NCI-H524 (cell line): Measurements from ENCODE around the gene MKS1.
A peak's percentile ranks its signal among the peaks of the same experiment; 100 is the strongest.

Experiments used
- DNase-seq, 2 experiments: peaks; one replicate each; lab custom pipeline; 2025; lab: John Stamatoyannopoulos, UW

MKS1 gene

GRCh38 chr17:58244963-58245362 is 25.9 kb upstream of the MKS1 start:
- DNase-seq = no peak

GRCh38 chr17:58242171-58242784 is 23.2 kb upstream of the MKS1 start:
- DNase-seq = peak; percentile 25 to 67

GRCh38 chr17:58239987-58240386 is 20.9 kb upstream of the MKS1 start:
- DNase-seq = no peak

GRCh38 chr17:58238147-58238634 is 19.1 kb upstream of the MKS1 start, which contains the start of gene LPO:
TSS of gene LPO (plus strand) at chr17:58238584. CDS start at chr17:58242980, 4,396 bp downstream.
- DNase-seq = no peak

GRCh38 chr17:58236394-58236793 is 17.3 kb upstream of the MKS1 start:
- DNase-seq = no peak

- DNase-seq = no peak
Measured at GRCh38 chr17:58235821-58236220, 16.8 kb upstream of the MKS1 start.

GRCh38 chr17:58234512-58234911 is 15.5 kb upstream of the MKS1 start:
- DNase-seq = no peak

GRCh38 chr17:58233543-58233942 is 14.5 kb upstream of the MKS1 start:
- DNase-seq = no peak

GRCh38 chr17:58232707-58233156 is 13.7 kb upstream of the MKS1 start:
- no peak for DNase-seq

GRCh38 chr17:58231641-58232040 is 12.6 kb upstream of the MKS1 start:
- no peak for DNase-seq

- no peak for DNase-seq
Measured at GRCh38 chr17:58229881-58230280, 10.8 kb upstream of the MKS1 start.

- DNase-seq = no peak
Measured at GRCh38 chr17:58229384-58229783, 10.3 kb upstream of the MKS1 start.

- DNase-seq = no peak
Measured at GRCh38 chr17:58228679-58229078, 9.6 kb upstream of the MKS1 start.

GRCh38 chr17:58227733-58228132 is 8.7 kb upstream of the MKS1 start:
- no peak for DNase-seq

GRCh38 chr17:58224315-58224714 is 5.3 kb upstream of the MKS1 start:
- no peak for DNase-seq

- peak in 1 of 2 experiments; percentile 6 for DNase-seq
Measured at GRCh38 chr17:58219789-58220183, 731 bp upstream of the MKS1 start.

- DNase-seq = no peak
Measured at GRCh38 chr17:58217766-58218165, 1.3 kb downstream of the MKS1 start.

GRCh38 chr17:58215685-58216084 is 3.4 kb downstream of the MKS1 start:
- DNase-seq = peak in 1 of 2 experiments; percentile 12

- peak in 1 of 2 experiments; percentile 4 for DNase-seq
Measured at GRCh38 chr17:58210922-58211321, 8.1 kb downstream of the MKS1 start.

- DNase-seq = no peak
Measured at GRCh38 chr17:58208344-58208743, 10.7 kb downstream of the MKS1 start.

- no peak for DNase-seq
Measured at GRCh38 chr17:58207451-58207850, 11.6 kb downstream of the MKS1 start.

- no peak for DNase-seq
Measured at GRCh38 chr17:58205936-58206335, 13.1 kb downstream of the MKS1 start.

- no peak for DNase-seq
Measured at GRCh38 chr17:58204796-58205195, 14.3 kb downstream of the MKS1 start.

GRCh38 chr17:58202859-58203258 is 16.2 kb downstream of the MKS1 start:
- DNase-seq = no peak
